ENCODE results near the gene ARHGAP26.

- TF ChIP-seq, protein P1, sequence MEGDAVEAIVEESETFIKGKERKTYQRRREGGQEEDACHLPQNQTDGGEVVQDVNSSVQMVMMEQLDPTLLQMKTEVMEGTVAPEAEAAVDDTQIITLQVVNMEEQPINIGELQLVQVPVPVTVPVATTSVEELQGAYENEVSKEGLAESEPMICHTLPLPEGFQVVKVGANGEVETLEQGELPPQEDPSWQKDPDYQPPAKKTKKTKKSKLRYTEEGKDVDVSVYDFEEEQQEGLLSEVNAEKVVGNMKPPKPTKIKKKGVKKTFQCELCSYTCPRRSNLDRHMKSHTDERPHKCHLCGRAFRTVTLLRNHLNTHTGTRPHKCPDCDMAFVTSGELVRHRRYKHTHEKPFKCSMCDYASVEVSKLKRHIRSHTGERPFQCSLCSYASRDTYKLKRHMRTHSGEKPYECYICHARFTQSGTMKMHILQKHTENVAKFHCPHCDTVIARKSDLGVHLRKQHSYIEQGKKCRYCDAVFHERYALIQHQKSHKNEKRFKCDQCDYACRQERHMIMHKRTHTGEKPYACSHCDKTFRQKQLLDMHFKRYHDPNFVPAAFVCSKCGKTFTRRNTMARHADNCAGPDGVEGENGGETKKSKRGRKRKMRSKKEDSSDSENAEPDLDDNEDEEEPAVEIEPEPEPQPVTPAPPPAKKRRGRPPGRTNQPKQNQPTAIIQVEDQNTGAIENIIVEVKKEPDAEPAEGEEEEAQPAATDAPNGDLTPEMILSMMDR (IDR thresholded peaks at IDR 0.05; ENCODE audit: low read length): no peak
- TF ChIP-seq EZH2 (IDR thresholded peaks at IDR 0.05; ENCODE audit: borderline replicate concordance, low read length): no peak
These were observed 33.9 kb upstream of the ARHGAP26 start for GRCh38 chr5:142736247-142736632.
